Caco-2 (cell line): ENCODE data around the gene CWC15. TPM values are rescaled to one million over a fixed set of nuclear protein-coding genes. Genes with fewer than 3 reads are reported as not detected.
A peak's percentile ranks its signal among the peaks of the same experiment; 100 is the strongest.
"Not testable (repeated sequence)": the region's sequence is repeated elsewhere in the genome, so short reads cannot be mapped to it uniquely, and the experiment has no call there.

Experiments
- BruUV-seq: library from RNA; stranded (reverse); fragments of 400-500 nt; replicated peaks from 2 replicates; lab custom pipeline; 2021; lab: Mats Ljungman, UMichigan
- CTCF ChIA-PET: fragments of 300-600 bp; sonication (Branson Sonifier 250); formaldehyde crosslinking; loops from one replicate; lab custom pipeline; 2022; ENCODE audit warnings: antibody characterized with exemption; lab: Charles Lee
- POLR2A ChIA-PET: fragments of 300-600 bp; sonication (Branson Sonifier 250); formaldehyde crosslinking; loops from one replicate; lab custom pipeline; 2022; ENCODE audit warnings: antibody characterized with exemption; lab: Charles Lee
- DNase-seq, 2 experiments: peaks; one replicate each; pipeline versions ENCODE4 v3.0.0 to v3.0.0-alpha.2; 2020 to 2022
- H3K27me3 ChIP-seq: replicated peaks from 2 replicates; pipeline ENCODE4 v1.6.0; 2011; ENCODE audit warnings: low read length; ENCODE audit not compliant: control insufficient read depth, insufficient read depth
- H3K36me3 ChIP-seq: 2 replicates; pipeline ENCODE4 v1.5.1; 2011; ENCODE audit warnings: low read length; ENCODE audit not compliant: control insufficient read depth, insufficient read depth
- H3K4me1 ChIP-seq: fragments of 250-450 bp; sonication (Bioruptor Pico); 2 replicates; pipeline ENCODE4 v1.5.1; 2020; ENCODE audit warnings: mild to moderate bottlenecking
- H3K4me3 ChIP-seq: 2 replicates; pipeline ENCODE4 v1.5.1; 2011; ENCODE audit warnings: low read depth, mild to moderate bottlenecking, control low read depth, low read length
- H3K9me3 ChIP-seq: fragments of 250-450 bp; sonication (Bioruptor Pico); 2 replicates; pipeline ENCODE4 v1.5.1; 2020; ENCODE audit warnings: mild to moderate bottlenecking, moderate library complexity
- H3K27ac Mint-ChIP-seq: one replicate; pipeline ENCODE4 v1.8.0; 2022; ENCODE audit warnings: mixed read lengths; ENCODE audit not compliant: unreplicated experiment
- H3K27me3 Mint-ChIP-seq: one replicate; pipeline ENCODE4 v1.8.0; 2022; ENCODE audit warnings: mixed read lengths; ENCODE audit not compliant: insufficient read depth, unreplicated experiment
- H3K36me3 Mint-ChIP-seq: one replicate; pipeline ENCODE4 v1.8.0; 2022; ENCODE audit warnings: mild to moderate bottlenecking, mixed read lengths; ENCODE audit not compliant: insufficient read depth, unreplicated experiment
- H3K4me1 Mint-ChIP-seq: one replicate; pipeline ENCODE4 v1.8.0; 2022; ENCODE audit warnings: low read depth, mixed read lengths; ENCODE audit not compliant: unreplicated experiment
- H3K4me3 Mint-ChIP-seq: one replicate; pipeline ENCODE4 v1.8.0; 2022; ENCODE audit warnings: mild to moderate bottlenecking, moderate library complexity, mixed read lengths; ENCODE audit not compliant: unreplicated experiment
- H3K9me3 Mint-ChIP-seq: one replicate; pipeline ENCODE4 v1.8.0; 2022; ENCODE audit warnings: mixed read lengths; ENCODE audit not compliant: unreplicated experiment
- intact Hi-C: fragments of 100-400 bp; cut with micrococcal nuclease; formaldehyde crosslinking; loops from one replicate; pipeline ENCODE4 v1.10.0; 2022; ENCODE audit not compliant: unreplicated experiment
- total RNA-seq: library from RNA; stranded (reverse); gene quantifications from 2 replicates; pipeline ENCODE4 v1.2.3, GENCODE V29; 2022
- TF ChIP-seq, protein P1 (sequence below), 2 experiments: fragments of 200-600 bp in 1 of 2; IDR thresholded peaks; 1 replicate in 1 of 2; 2 replicates in 1 of 2; pipeline versions ENCODE4 v1.5.1 to v1.8.0; 2011 to 2022; ENCODE audit warnings: antibody characterized with exemption in 1 of 2, control low read depth in 1 of 2, inconsistent platforms in 1 of 2, low read depth in 1 of 2, low read length in 1 of 2, mild to moderate bottlenecking in 1 of 2, moderate library complexity in 1 of 2; ENCODE audit not compliant: insufficient read depth in 1 of 2, severe bottlenecking in 1 of 2, unreplicated experiment in 1 of 2

Gene CWC15
- total RNA-seq, 1 experiment from 2014 or later = 137 TPM

DNA sequence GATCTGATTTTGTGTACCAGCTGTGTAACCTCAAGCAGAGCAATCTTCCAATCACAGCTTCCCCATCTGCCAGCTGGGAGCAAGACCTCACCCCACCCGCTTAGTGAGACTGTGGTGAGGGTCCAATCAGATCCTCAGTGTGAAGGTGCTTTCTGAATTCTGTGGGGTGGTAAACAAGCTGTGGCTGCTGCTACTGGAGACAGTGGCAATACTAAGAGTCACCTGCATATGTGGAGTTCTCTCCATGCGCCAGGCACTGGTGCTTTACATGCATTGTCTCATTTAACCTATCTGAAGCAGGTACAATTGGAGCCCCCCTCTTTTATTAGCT is 50.4 kb downstream of the CWC15 start:
- H3K9me3 Mint-ChIP-seq = no peaks in the 10 kb centered on the region
- POLR2A ChIA-PET = no interaction called here
- peaks cover 7% of the 10 kb centered on the region for H3K4me1 Mint-ChIP-seq
- no peak for DNase-seq
- CTCF ChIA-PET = no interaction called here
- H3K9me3 ChIP-seq = no peaks in the 10 kb centered on the region
- TF ChIP-seq, protein P1, sequence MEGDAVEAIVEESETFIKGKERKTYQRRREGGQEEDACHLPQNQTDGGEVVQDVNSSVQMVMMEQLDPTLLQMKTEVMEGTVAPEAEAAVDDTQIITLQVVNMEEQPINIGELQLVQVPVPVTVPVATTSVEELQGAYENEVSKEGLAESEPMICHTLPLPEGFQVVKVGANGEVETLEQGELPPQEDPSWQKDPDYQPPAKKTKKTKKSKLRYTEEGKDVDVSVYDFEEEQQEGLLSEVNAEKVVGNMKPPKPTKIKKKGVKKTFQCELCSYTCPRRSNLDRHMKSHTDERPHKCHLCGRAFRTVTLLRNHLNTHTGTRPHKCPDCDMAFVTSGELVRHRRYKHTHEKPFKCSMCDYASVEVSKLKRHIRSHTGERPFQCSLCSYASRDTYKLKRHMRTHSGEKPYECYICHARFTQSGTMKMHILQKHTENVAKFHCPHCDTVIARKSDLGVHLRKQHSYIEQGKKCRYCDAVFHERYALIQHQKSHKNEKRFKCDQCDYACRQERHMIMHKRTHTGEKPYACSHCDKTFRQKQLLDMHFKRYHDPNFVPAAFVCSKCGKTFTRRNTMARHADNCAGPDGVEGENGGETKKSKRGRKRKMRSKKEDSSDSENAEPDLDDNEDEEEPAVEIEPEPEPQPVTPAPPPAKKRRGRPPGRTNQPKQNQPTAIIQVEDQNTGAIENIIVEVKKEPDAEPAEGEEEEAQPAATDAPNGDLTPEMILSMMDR (IDR thresholded peaks at IDR 0.05; ENCODE audit: insufficient read depth in 1 of 2, low read depth in 1 of 2, low read length in 1 of 2, severe bottlenecking in 1 of 2, unreplicated experiment in 1 of 2) = no peak
- no peaks in the 10 kb centered on the region for H3K36me3 Mint-ChIP-seq
- H3K27me3 ChIP-seq = no peaks in the 10 kb centered on the region
- 0 out of 2 replicates have a peak, but pooled peaks cover 6% of the 10 kb centered on the region for H3K4me1 ChIP-seq
- H3K4me3 ChIP-seq = no peak overlapping the region
- intact Hi-C loops = no loop called here
- H3K27me3 Mint-ChIP-seq = no peaks in the 10 kb centered on the region
- BruUV-seq = no TSS peak
- H3K36me3 ChIP-seq = no peaks in the 10 kb centered on the region
- H3K4me3 Mint-ChIP-seq = no peak overlapping the region
- H3K27ac Mint-ChIP-seq = no peak overlapping the region

- POLR2A ChIA-PET = no interaction called here
Measured at GRCh38 chr11:94922321-94923003, 50.9 kb downstream of the CWC15 start.

DNA sequence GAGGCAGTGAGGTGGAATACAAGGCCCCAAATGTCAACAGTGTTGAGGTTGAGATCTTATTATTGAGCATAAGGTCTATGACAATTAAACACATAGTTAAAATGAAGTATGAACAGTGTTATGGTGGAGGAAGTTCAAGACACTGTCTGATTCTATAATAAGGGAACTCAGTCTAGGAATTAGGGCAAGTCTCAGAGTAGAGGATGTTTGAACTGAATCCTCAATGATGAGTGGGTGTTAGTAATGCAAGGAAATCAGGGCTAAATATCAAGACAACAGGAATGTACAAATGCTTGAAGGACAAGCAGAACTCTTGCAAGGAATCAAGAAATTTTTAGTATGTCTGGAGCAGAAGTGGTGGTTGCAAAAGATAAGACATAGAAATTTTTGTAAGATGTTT is 53.0 kb downstream of the CWC15 start:
- Mint-ChIP-seq H3K27ac (no peak overlapping the region), H3K4me1 (no peaks in the 10 kb centered on the region), H3K9me3 (no peaks in the 10 kb centered on the region), H3K27me3 (no peaks in the 10 kb centered on the region), H3K4me3 (no peak overlapping the region), H3K36me3 (no peaks in the 10 kb centered on the region)
- H3K4me3 ChIP-seq = no peak overlapping the region
- TF ChIP-seq, protein P1 (IDR thresholded peaks at IDR 0.05; ENCODE audit: insufficient read depth in 1 of 2, low read depth in 1 of 2, low read length in 1 of 2, severe bottlenecking in 1 of 2, unreplicated experiment in 1 of 2) = no peak
- H3K36me3 ChIP-seq = no peaks in the 10 kb centered on the region
- no peak for DNase-seq
- CTCF ChIA-PET = no interaction called here
- H3K27me3 ChIP-seq = no peaks in the 10 kb centered on the region
- no TSS peak for BruUV-seq
- POLR2A ChIA-PET = no interaction called here
- H3K4me1 ChIP-seq = no peaks in the 10 kb centered on the region
- intact Hi-C loops = no loop called here
- no peaks in the 10 kb centered on the region for H3K9me3 ChIP-seq

More at GRCh38 chr11:94922321-94923003, 50.9 kb downstream of the CWC15 start:
- no TSS peak for BruUV-seq
- TF ChIP-seq, protein P1 (IDR thresholded peaks at IDR 0.05; ENCODE audit: insufficient read depth in 1 of 2, low read depth in 1 of 2, low read length in 1 of 2, severe bottlenecking in 1 of 2, unreplicated experiment in 1 of 2) = no peak
- H3K4me3 ChIP-seq = no peak overlapping the region
- 0 out of 2 replicates have a peak, but pooled peaks cover 6% of the 10 kb centered on the region for H3K4me1 ChIP-seq
- Mint-ChIP-seq H3K4me3 (no peak overlapping the region), H3K36me3 (no peaks in the 10 kb centered on the region), H3K27me3 (no peaks in the 10 kb centered on the region), H3K9me3 (no peaks in the 10 kb centered on the region), H3K27ac (no peak overlapping the region), H3K4me1 (peaks cover 7% of the 10 kb centered on the region)
- intact Hi-C loops = no loop called here
- no peaks in the 10 kb centered on the region for H3K9me3 ChIP-seq
- DNase-seq = no peak
- no peaks in the 10 kb centered on the region for H3K36me3 ChIP-seq
- CTCF ChIA-PET = no interaction called here
- H3K27me3 ChIP-seq = no peaks in the 10 kb centered on the region

- DNase-seq = peak in 1 of 2 experiments; percentile 19
- H3K27me3 Mint-ChIP-seq, H3K36me3 Mint-ChIP-seq, POLR2A ChIA-PET, H3K4me3 ChIP-seq, intact Hi-C loops, H3K36me3 ChIP-seq, H3K27me3 ChIP-seq, H3K9me3 Mint-ChIP-seq, H3K4me1 ChIP-seq, BruUV-seq, H3K4me3 Mint-ChIP-seq, H3K9me3 ChIP-seq: not testable (repeated sequence)
- Mint-ChIP-seq H3K4me1 (peaks cover 12% of the 10 kb centered on the region), H3K27ac (peak overlapping the region; percentile 20)
- CTCF ChIA-PET = interaction anchor here (0.7 kb wide), 1 partner anchor 29 kb away, joined by 3 read pairs; no protein-coding TSS in a partner anchor
Measured at GRCh38 chr11:94913718-94914394, 59.5 kb downstream of the CWC15 start.
